ENCODE measurements around the gene TXNRD2.

- no peak for TF ChIP-seq POLR2AphosphoS5 (IDR thresholded peaks at IDR 0.05; ENCODE audit: low read depth, low read length)
- no peak for TF ChIP-seq TAF1 (IDR thresholded peaks at IDR 0.05; ENCODE audit: low read depth, low read length)
- no peak for TF ChIP-seq POLR2A (IDR thresholded peaks at IDR 0.05; ENCODE audit: low read depth, low read length)
These were observed 39.7 kb upstream of the TXNRD2 start for GRCh38 chr22:19981171-19981960.
